Neural cell (in vitro differentiated cells): ENCODE measurements around the gene DPF3. TPM values are rescaled to one million over a fixed set of nuclear protein-coding genes. Genes with fewer than 3 reads are reported as not detected.

Experiments
- H2AFZ ChIP-seq: fragments of 200-600, 300-800 bp; sonication (generic), shearing (Covaris generic); 2 replicates; pipeline ENCODE4 v1.6.0; 2014; ENCODE audit warnings: low read depth, mild to moderate bottlenecking, antibody characterized with exemption, low read length, moderate library complexity
- H3F3A ChIP-seq: fragments of 200-600 bp; shearing (Covaris generic); 2 replicates; pipeline ENCODE4 v1.6.1; 2016; ENCODE audit warnings: mild to moderate bottlenecking, moderate library complexity, mixed read lengths, antibody characterized with exemption, low read length; ENCODE audit not compliant: insufficient read depth, poor library complexity, severe bottlenecking
- H3K27ac ChIP-seq: fragments of 200-600, 300-800 bp; sonication (generic), shearing (Covaris generic); 2 replicates; pipeline ENCODE4 v1.5.1; 2014; ENCODE audit warnings: mild to moderate bottlenecking, low read length, moderate library complexity
- H3K27me3 ChIP-seq: fragments of 300-800, 200-600 bp; sonication (generic), shearing (Covaris generic); 2 replicates; pipeline ENCODE4 v1.6.0; 2014; ENCODE audit warnings: mild to moderate bottlenecking, low read depth, low read length, moderate library complexity; ENCODE audit not compliant: insufficient read depth
- H3K36me3 ChIP-seq: fragments of 300-800, 200-600 bp; sonication (generic), shearing (Covaris generic); 2 replicates; pipeline ENCODE4 v1.5.1; 2014; ENCODE audit warnings: mild to moderate bottlenecking, antibody characterized with exemption, low read length, moderate library complexity; ENCODE audit not compliant: insufficient read depth
- H3K4me2 ChIP-seq: fragments of 300-800, 200-600 bp; sonication (generic), shearing (Covaris generic); 2 replicates; pipeline ENCODE4 v1.6.0; 2014; ENCODE audit warnings: mild to moderate bottlenecking, low read length
- H3K4me3 ChIP-seq: fragments of 300-800, 200-600 bp; sonication (generic), shearing (Covaris generic); 2 replicates; pipeline ENCODE4 v1.5.1; 2014; ENCODE audit warnings: mild to moderate bottlenecking, low read length, moderate library complexity
- H3K79me2 ChIP-seq: fragments of 200-600 bp; shearing (Covaris generic); replicated peaks from 2 replicates; pipeline ENCODE4 v1.6.0; 2014; ENCODE audit warnings: mild to moderate bottlenecking, low read length, moderate library complexity; ENCODE audit not compliant: insufficient read depth
- H3K9ac ChIP-seq: fragments of 300-800, 200-600 bp; sonication (generic), shearing (Covaris generic); 2 replicates; pipeline ENCODE4 v1.6.1; 2016; ENCODE audit warnings: mild to moderate bottlenecking, low read length, mixed read lengths
- H3K9me2 ChIP-seq: fragments of 200-600 bp; shearing (Covaris generic); 2 replicates; pipeline ENCODE4 v1.6.1; 2016; ENCODE audit warnings: mild to moderate bottlenecking, low read length, mixed read lengths; ENCODE audit not compliant: insufficient read depth
- H3K9me3 ChIP-seq: fragments of 200-600, 300-800 bp; sonication (generic), shearing (Covaris generic); 2 replicates; pipeline ENCODE4 v1.6.1; 2016; ENCODE audit warnings: mild to moderate bottlenecking, mixed run types, low read length, moderate library complexity, mixed read lengths
- H4K20me1 ChIP-seq: fragments of 200-600 bp; shearing (Covaris generic); 2 replicates; pipeline ENCODE4 v1.6.1; 2016; ENCODE audit warnings: mild to moderate bottlenecking, mixed run types; ENCODE audit not compliant: insufficient read depth
- CTCF ChIP-seq: fragments of 450-650 bp; IDR thresholded peaks from 2 replicates; pipeline ENCODE4 v1.5.1; 2014; ENCODE audit warnings: antibody characterized with exemption, mild to moderate bottlenecking, moderate library complexity; ENCODE audit not compliant: poor library complexity, severe bottlenecking
- EP300 ChIP-seq: fragments of 450-650 bp; conservative IDR thresholded peaks from 2 replicates; pipeline ENCODE4 v1.6.1; 2014; ENCODE audit warnings: antibody characterized with exemption, mild to moderate bottlenecking, moderate library complexity; ENCODE audit not compliant: poor library complexity, severe bottlenecking
- EZH2 ChIP-seq: fragments of 200-600, 300-800 bp; shearing (Covaris generic), sonication (generic); IDR thresholded peaks from 2 replicates; pipeline ENCODE4 v1.6.1; 2014; ENCODE audit warnings: antibody characterized with exemption, low read length, borderline replicate concordance, mild to moderate bottlenecking; ENCODE audit not compliant: insufficient read depth, poor library complexity, severe bottlenecking
- MXI1 ChIP-seq: fragments of 450-650 bp; conservative IDR thresholded peaks from 2 replicates; pipeline ENCODE4 v1.6.1; 2014; ENCODE audit warnings: antibody characterized with exemption, mild to moderate bottlenecking; ENCODE audit not compliant: poor library complexity, severe bottlenecking
- POLR2AphosphoS5 ChIP-seq: IDR thresholded peaks from 2 replicates; pipeline ENCODE4 v1.6.1; 2012
- RAD21 ChIP-seq: fragments of 450-650 bp; conservative IDR thresholded peaks from 2 replicates; pipeline ENCODE4 v1.6.1; 2014; ENCODE audit warnings: antibody characterized with exemption, mild to moderate bottlenecking, moderate library complexity
- REST ChIP-seq: IDR thresholded peaks from 2 replicates; pipeline ENCODE4 v1.6.1; 2012; ENCODE audit warnings: borderline replicate concordance
- SMC3 ChIP-seq: fragments of 450-650 bp; conservative IDR thresholded peaks from 2 replicates; pipeline ENCODE4 v1.6.1; 2014; ENCODE audit warnings: antibody characterized with exemption, mild to moderate bottlenecking, moderate library complexity; ENCODE audit not compliant: poor library complexity
- TAF1 ChIP-seq: IDR thresholded peaks from 2 replicates; pipeline ENCODE4 v1.6.1; 2012; ENCODE audit warnings: low read depth
- polyA plus RNA-seq: library from polyadenylated mRNA; depleted of rRNA; stranded (reverse); fragments of >200 nt; gene quantifications from 2 replicates; pipeline ENCODE4 v1.2.3, GENCODE V29; 2014

Gene DPF3
- polyA plus RNA-seq, 1 donor from 2014 or later: 2.9 TPM

GRCh38 chr14:72880820-72881219 is 13.1 kb downstream of the DPF3 start:
- no peaks in the 10 kb centered on the region for H4K20me1 ChIP-seq
- no peak overlapping the region for H3K9ac ChIP-seq
- H2AFZ ChIP-seq: no peak overlapping the region
- no peaks in the 10 kb centered on the region for H3K9me2 ChIP-seq
- no peaks in the 10 kb centered on the region for H3K36me3 ChIP-seq
- no peaks in the 10 kb centered on the region for H3K27me3 ChIP-seq
- H3K4me3 ChIP-seq: no peak overlapping the region
- no peak overlapping the region for H3K27ac ChIP-seq
- no peaks in the 10 kb centered on the region for H3F3A ChIP-seq
- no peaks in the 10 kb centered on the region for H3K9me3 ChIP-seq
- H3K4me2 ChIP-seq: no peak overlapping the region
- no peaks in the 10 kb centered on the region for H3K79me2 ChIP-seq
- TF ChIP-seq TAF1 (no peak), POLR2AphosphoS5 (no peak), EZH2 (no peak), SMC3 (no peak), EP300 (no peak), RAD21 (no peak), REST (no peak), CTCF (no peak), MXI1 (no peak)

- Histone ChIP-seq H3K36me3 (no peaks in the 10 kb centered on the region), H3K79me2 (no peaks in the 10 kb centered on the region), H4K20me1 (no peaks in the 10 kb centered on the region), H3K9me3 (no peaks in the 10 kb centered on the region), H3K4me3 (no peak overlapping the region), H3K4me2 (no peak overlapping the region), H3K27me3 (no peaks in the 10 kb centered on the region), H3K9ac (no peak overlapping the region), H3K27ac (no peak overlapping the region), H2AFZ (no peak overlapping the region), H3F3A (no peaks in the 10 kb centered on the region), H3K9me2 (no peaks in the 10 kb centered on the region)
- no peak for TF ChIP-seq RAD21
- TF ChIP-seq REST: no peak
- TF ChIP-seq CTCF: no peak
- no peak for TF ChIP-seq EZH2
- no peak for TF ChIP-seq POLR2AphosphoS5
Measured at GRCh38 chr14:72880164-72880563, 13.7 kb downstream of the DPF3 start.
